HepG2 (cell line): ENCODE measurements around the gene RABGAP1. TPM values are rescaled to one million over a fixed set of nuclear protein-coding genes. Genes with fewer than 3 reads are reported as not detected.
A peak's percentile ranks its signal among the peaks of the same experiment; 100 is the strongest.

ENCODE experiments used
- ETV6 ChIP-seq: sonication (generic); formaldehyde crosslinking; conservative IDR thresholded peaks from 2 replicates; pipeline ENCODE4 v1.4.0; 2020; ENCODE audit warnings: missing genetic modification reagents
- POLR2AphosphoS2 ChIP-seq: IDR thresholded peaks from 2 replicates; pipeline ENCODE4 v1.6.1; 2011; ENCODE audit warnings: low read depth, low read length, improper control_type of control experiment
- RFXANK ChIP-seq: IDR thresholded peaks from 2 replicates; pipeline ENCODE4 v1.6.1; 2016
- ZNF274 ChIP-seq: sonication (generic); formaldehyde crosslinking; IDR thresholded peaks from 2 replicates; pipeline ENCODE4 v1.5.1; 2020; ENCODE audit warnings: mild to moderate bottlenecking, missing genetic modification reagents
- ZNF33A ChIP-seq: sonication (generic); formaldehyde crosslinking; IDR thresholded peaks from 2 replicates; pipeline ENCODE4 v1.5.1; 2020; ENCODE audit warnings: missing genetic modification reagents, mild to moderate bottlenecking, moderate library complexity, borderline replicate concordance
- ZNF549 ChIP-seq: sonication (generic); formaldehyde crosslinking; IDR thresholded peaks from 2 replicates; pipeline ENCODE4 v1.5.0; 2020; ENCODE audit warnings: missing genetic modification reagents
- polyA plus RNA-seq, 8 experiments: library from polyadenylated mRNA; depleted of rRNA in 3 of 8; stranded (reverse) in 7 of 8; unstranded in 1 of 8; fragments of >200 nt; fragmentation: Illumina TruSeq in 4 of 8; extraction: Trizol in 4 of 8; gene quantifications; 2 replicates each; pipeline versions ENCODE4 v1.2.1 to v1.2.3, GENCODE V29; 2011 to 2016; ENCODE audit warnings: low read depth in 4 of 8, missing spikeins in 1 of 8, mixed read lengths in 1 of 8; ENCODE audit not compliant: insufficient read depth in 1 of 8
- total RNA-seq, 5 experiments: library from RNA; depleted of rRNA; stranded (reverse); fragments of >200 nt; fragmentation: Illumina TruSeq; extraction: Trizol; gene quantifications; 2 replicates each; pipeline ENCODE4 v1.2.3, GENCODE V29; 2016; ENCODE audit warnings: low read depth in 1 of 5
- TF ChIP-seq, protein P1 (sequence below): sonication (generic); formaldehyde crosslinking; IDR thresholded peaks from 2 replicates; pipeline ENCODE4 v1.4.0; 2020; ENCODE audit warnings: missing genetic modification reagents
- TF ChIP-seq, protein P2 (sequence below): sonication (generic); formaldehyde crosslinking; IDR thresholded peaks from 2 replicates; pipeline ENCODE4 v1.4.0; 2020; ENCODE audit warnings: missing genetic modification reagents
- TF ChIP-seq, protein P3 (sequence below): sonication (generic); formaldehyde crosslinking; IDR thresholded peaks from 2 replicates; pipeline ENCODE4 v1.9.0; 2021; ENCODE audit warnings: missing genetic modification reagents, mild to moderate bottlenecking, borderline replicate concordance
- TF ChIP-seq, protein P4 (sequence below): sonication (generic); formaldehyde crosslinking; IDR thresholded peaks from 2 replicates; pipeline ENCODE4 v1.8.0; 2022; ENCODE audit warnings: mild to moderate bottlenecking, missing genetic modification reagents
- TF ChIP-seq, protein P5 (sequence below): sonication (generic); formaldehyde crosslinking; IDR thresholded peaks from 2 replicates; pipeline ENCODE4 v1.5.1; 2020; ENCODE audit warnings: mild to moderate bottlenecking, missing genetic modification reagents
- TF ChIP-seq, protein P6 (sequence below): sonication (generic); formaldehyde crosslinking; IDR thresholded peaks from 2 replicates; pipeline ENCODE4 v1.4.0; 2020; ENCODE audit warnings: missing genetic modification reagents

The RABGAP1 gene
- total and polyA plus RNA-seq, 2 of the 13 experiments (the other 11 are each of a cell fraction or from before 2014, with no cell fraction given): 19.1 to 19.3 TPM

DNA sequence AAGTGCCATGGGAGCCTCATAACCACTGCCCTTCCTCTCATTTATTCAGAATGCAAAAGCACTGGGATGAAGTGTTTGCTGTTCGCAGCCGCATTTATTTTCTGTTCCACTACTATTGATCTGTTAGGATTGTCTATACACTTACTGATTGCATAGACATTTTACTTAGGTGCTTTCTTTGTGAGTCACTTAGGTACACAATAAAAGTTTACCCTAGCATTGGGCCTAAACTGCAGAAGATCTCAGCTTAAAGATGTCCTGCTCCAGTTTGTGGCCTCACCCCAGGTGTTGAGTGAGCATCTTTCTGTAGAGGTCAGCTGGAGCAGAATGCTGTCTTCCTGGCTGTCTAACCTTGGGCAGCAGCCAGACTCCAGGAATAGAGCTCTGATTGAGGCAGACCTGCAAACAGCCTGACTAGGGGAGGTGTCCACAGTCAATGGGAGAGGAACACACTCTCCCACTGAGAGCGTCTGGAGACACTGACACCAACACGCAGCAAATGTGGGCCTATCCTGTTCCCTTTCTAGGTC lies 146.6 kb downstream of the RABGAP1 start (continued):
- TF ChIP-seq, protein P1, sequence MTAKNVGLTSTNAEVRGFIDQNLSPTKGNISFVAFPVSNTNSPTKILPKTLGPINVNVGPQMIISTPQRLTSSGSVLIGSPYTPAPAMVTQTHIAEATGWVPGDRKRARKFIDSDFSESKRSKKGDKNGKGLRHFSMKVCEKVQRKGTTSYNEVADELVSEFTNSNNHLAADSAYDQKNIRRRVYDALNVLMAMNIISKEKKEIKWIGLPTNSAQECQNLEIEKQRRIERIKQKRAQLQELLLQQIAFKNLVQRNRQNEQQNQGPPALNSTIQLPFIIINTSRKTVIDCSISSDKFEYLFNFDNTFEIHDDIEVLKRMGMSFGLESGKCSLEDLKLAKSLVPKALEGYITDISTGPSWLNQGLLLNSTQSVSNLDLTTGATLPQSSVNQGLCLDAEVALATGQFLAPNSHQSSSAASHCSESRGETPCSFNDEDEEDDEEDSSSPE (CRISPR knock-in tag): no peak
- no peak for TF ChIP-seq ZNF274 (CRISPR knock-in tag)
- TF ChIP-seq, protein P2, sequence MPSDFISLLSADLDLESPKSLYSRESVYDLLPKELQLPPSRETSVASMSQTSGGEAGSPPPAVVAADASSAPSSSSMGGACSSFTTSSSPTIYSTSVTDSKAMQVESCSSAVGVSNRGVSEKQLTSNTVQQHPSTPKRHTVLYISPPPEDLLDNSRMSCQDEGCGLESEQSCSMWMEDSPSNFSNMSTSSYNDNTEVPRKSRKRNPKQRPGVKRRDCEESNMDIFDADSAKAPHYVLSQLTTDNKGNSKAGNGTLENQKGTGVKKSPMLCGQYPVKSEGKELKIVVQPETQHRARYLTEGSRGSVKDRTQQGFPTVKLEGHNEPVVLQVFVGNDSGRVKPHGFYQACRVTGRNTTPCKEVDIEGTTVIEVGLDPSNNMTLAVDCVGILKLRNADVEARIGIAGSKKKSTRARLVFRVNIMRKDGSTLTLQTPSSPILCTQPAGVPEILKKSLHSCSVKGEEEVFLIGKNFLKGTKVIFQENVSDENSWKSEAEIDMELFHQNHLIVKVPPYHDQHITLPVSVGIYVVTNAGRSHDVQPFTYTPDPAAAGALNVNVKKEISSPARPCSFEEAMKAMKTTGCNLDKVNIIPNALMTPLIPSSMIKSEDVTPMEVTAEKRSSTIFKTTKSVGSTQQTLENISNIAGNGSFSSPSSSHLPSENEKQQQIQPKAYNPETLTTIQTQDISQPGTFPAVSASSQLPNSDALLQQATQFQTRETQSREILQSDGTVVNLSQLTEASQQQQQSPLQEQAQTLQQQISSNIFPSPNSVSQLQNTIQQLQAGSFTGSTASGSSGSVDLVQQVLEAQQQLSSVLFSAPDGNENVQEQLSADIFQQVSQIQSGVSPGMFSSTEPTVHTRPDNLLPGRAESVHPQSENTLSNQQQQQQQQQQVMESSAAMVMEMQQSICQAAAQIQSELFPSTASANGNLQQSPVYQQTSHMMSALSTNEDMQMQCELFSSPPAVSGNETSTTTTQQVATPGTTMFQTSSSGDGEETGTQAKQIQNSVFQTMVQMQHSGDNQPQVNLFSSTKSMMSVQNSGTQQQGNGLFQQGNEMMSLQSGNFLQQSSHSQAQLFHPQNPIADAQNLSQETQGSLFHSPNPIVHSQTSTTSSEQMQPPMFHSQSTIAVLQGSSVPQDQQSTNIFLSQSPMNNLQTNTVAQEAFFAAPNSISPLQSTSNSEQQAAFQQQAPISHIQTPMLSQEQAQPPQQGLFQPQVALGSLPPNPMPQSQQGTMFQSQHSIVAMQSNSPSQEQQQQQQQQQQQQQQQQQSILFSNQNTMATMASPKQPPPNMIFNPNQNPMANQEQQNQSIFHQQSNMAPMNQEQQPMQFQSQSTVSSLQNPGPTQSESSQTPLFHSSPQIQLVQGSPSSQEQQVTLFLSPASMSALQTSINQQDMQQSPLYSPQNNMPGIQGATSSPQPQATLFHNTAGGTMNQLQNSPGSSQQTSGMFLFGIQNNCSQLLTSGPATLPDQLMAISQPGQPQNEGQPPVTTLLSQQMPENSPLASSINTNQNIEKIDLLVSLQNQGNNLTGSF (CRISPR knock-in tag): no peak
- TF ChIP-seq ZNF33A (CRISPR knock-in tag): no peak; the same call in 1 of the 2 replicates
- no peak for TF ChIP-seq POLR2AphosphoS2
- TF ChIP-seq, protein P3, sequence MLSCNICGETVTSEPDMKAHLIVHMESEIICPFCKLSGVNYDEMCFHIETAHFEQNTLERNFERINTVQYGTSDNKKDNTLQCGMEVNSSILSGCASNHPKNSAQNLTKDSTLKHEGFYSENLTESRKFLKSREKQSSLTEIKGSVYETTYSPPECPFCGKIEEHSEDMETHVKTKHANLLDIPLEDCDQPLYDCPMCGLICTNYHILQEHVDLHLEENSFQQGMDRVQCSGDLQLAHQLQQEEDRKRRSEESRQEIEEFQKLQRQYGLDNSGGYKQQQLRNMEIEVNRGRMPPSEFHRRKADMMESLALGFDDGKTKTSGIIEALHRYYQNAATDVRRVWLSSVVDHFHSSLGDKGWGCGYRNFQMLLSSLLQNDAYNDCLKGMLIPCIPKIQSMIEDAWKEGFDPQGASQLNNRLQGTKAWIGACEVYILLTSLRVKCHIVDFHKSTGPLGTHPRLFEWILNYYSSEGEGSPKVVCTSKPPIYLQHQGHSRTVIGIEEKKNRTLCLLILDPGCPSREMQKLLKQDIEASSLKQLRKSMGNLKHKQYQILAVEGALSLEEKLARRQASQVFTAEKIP: no peak
- no peak for TF ChIP-seq ETV6 (CRISPR knock-in tag)
- TF ChIP-seq, protein P4, sequence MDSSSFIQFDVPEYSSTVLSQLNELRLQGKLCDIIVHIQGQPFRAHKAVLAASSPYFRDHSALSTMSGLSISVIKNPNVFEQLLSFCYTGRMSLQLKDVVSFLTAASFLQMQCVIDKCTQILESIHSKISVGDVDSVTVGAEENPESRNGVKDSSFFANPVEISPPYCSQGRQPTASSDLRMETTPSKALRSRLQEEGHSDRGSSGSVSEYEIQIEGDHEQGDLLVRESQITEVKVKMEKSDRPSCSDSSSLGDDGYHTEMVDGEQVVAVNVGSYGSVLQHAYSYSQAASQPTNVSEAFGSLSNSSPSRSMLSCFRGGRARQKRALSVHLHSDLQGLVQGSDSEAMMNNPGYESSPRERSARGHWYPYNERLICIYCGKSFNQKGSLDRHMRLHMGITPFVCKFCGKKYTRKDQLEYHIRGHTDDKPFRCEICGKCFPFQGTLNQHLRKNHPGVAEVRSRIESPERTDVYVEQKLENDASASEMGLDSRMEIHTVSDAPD (CRISPR knock-in tag): no peak
- TF ChIP-seq RFXANK (CRISPR knock-in tag): no peak
- no peak for TF ChIP-seq ZNF549 (CRISPR knock-in tag)
- TF ChIP-seq, protein P5, sequence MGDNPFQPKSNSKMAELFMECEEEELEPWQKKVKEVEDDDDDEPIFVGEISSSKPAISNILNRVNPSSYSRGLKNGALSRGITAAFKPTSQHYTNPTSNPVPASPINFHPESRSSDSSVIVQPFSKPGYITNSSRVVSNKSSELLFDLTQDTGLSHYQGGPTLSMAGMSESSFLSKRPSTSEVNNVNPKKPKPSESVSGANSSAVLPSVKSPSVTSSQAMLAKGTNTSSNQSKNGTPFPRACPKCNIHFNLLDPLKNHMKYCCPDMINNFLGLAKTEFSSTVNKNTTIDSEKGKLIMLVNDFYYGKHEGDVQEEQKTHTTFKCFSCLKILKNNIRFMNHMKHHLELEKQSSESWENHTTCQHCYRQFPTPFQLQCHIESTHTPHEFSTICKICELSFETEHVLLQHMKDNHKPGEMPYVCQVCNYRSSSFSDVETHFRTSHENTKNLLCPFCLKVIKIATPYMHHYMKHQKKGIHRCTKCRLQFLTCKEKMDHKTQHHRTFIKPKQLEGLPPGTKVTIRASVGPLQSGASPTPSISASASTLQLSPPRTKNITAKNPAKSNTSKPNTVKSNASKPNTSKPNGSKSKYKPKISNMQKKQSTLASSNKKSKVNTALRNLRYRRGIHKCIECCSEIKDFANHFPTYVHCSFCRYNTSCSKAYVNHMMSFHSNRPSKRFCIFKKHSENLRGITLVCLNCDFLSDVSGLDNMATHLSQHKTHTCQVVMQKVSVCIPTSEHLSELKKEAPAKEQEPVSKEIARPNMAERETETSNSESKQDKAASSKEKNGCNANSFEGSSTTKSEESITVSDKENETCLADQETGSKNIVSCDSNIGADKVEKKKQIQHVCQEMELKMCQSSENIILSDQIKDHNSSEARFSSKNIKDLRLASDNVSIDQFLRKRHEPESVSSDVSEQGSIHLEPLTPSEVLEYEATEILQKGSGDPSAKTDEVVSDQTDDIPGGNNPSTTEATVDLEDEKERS: peak; percentile 64
- TF ChIP-seq, protein P6, sequence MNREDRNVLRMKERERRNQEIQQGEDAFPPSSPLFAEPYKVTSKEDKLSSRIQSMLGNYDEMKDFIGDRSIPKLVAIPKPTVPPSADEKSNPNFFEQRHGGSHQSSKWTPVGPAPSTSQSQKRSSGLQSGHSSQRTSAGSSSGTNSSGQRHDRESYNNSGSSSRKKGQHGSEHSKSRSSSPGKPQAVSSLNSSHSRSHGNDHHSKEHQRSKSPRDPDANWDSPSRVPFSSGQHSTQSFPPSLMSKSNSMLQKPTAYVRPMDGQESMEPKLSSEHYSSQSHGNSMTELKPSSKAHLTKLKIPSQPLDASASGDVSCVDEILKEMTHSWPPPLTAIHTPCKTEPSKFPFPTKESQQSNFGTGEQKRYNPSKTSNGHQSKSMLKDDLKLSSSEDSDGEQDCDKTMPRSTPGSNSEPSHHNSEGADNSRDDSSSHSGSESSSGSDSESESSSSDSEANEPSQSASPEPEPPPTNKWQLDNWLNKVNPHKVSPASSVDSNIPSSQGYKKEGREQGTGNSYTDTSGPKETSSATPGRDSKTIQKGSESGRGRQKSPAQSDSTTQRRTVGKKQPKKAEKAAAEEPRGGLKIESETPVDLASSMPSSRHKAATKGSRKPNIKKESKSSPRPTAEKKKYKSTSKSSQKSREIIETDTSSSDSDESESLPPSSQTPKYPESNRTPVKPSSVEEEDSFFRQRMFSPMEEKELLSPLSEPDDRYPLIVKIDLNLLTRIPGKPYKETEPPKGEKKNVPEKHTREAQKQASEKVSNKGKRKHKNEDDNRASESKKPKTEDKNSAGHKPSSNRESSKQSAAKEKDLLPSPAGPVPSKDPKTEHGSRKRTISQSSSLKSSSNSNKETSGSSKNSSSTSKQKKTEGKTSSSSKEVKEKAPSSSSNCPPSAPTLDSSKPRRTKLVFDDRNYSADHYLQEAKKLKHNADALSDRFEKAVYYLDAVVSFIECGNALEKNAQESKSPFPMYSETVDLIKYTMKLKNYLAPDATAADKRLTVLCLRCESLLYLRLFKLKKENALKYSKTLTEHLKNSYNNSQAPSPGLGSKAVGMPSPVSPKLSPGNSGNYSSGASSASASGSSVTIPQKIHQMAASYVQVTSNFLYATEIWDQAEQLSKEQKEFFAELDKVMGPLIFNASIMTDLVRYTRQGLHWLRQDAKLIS (CRISPR knock-in tag): no peak
